ENCODE data around the gene MRPL48.

MRPL48 gene

DNA sequence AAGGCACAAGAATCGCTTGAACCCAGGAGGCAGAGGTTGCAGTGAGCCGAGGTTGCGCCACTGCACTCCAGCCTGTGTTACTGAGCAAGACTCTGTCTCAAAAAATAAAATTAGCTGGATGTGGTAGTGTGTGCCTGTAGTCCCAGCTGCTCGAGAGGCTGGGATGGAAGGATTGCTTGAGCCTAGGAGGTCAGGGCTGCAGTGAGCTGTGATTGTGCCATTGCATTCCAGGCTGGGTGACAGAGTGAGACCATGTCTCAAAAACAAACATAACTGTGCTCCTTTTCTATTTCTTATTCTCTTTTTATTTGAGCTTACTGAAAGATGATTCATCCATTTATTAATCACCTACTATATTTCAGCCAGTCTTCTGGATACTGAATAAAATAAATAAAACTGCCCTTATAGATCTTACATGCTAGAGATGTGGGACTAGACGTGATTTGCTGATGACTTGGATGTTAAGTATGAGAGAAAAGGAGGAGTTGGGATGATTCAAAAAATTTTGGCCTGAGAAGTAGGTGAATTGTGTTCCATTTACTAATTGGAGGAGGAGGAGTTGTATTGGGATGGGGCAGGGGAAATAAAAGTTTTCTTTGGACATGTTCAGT, 107.2 kb downstream of the MRPL48 start:
- no peak for FAIRE-seq

DNA sequence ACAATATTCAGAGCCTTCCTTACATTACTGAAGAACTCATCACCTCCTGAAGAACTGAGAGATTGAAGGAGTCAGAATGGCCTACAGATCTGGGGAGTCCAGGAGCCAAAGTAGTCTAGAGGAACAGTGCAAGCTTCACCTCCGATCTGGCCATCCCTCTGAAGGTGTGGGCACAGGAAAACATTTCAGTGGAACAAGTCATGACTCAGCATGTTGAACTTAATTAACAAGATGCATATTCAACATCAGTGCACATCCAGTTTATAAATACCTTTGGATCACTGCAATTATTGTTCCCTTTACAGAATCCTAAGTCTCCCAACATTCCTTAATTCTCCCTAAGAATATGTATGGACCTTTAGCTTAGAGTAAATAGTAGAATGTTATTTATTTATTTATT, 114.6 kb downstream of the MRPL48 start:
- FAIRE-seq: no peak

DNA sequence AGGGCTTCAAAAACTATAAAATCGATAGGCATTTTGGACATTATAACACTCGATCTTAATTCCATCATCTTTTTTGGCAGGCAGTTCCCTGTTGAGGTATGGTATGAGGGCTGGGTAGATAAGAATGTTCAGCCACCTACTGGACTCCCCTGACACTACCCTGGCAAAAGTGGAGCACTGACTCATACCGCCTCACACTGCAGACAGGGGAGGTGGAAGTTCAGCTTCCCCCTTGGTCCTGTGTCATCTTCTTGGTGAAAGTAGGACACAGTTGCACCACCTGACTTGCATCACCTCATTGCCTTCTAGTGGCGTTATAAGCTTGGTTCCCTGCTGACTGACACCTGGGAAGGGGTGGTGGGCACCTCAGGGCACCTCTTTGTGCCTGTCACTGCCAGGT, 119.5 kb downstream of the MRPL48 start:
- FAIRE-seq: no peak

DNA sequence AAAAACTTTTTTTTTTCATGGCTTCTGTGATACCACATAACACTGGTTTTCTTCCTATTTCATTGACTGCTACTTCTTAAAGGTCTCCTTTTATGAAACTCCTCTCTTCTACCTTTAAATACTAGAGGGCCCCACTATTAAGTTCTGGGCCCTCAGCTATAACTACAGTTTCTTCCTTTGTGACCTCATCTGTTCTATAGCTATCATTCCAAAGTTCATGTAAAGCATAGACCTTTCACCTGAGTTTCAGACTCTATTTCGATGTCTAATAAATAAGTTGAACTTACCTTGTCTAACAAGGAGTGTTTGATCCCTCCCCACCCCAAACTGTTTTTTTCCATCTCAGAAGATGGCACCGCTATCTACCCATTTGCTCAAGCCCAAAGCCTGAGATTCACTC, 124.4 kb downstream of the MRPL48 start:
- no peak for FAIRE-seq

DNA sequence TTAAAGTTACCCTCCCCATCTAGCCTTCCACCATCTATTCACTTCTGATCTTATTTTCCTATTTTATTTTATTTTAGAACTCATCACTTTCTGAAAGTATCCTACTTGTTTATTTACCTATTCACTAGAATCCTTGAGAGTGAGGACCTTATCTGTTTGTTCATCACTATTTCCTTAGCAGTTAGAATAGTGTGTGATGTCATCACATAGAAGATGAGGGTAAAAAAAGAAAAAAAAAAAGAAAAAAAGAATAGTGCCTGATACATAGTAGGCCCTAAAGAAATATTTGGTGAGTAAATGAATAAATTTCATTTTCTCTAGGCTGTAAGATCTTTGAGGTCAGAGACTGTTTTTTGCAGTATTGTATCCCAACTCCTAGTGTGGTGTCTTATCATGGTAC, 125.8 kb downstream of the MRPL48 start:
- FAIRE-seq: no peak

DNA sequence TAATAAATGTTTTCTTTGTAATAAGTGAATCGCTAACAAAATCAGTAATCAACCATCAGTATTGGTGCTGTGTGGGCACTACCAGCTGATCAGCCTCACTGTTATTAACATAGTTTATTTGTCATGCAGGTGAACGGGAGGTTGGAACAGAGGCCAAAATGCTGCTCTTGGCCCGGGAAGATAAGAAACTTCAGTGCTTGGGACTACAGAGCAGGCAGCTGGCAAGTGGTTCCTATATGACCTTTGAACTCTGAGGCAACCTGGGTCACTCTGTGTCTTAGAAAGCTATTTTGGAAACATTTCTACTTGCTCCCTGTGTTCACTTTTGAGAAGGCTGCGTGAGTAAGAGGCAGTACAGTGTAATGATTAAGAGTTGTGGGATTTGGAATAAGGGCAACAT, 126.6 kb downstream of the MRPL48 start:
- FAIRE-seq: no peak
